Erythroblast (primary cell): Measurements from ENCODE around the gene RPS6KC1.

Experiments
- GATA1 ChIP-seq: IDR thresholded peaks from 2 replicates; pipeline ENCODE4 v1.6.1; 2011; ENCODE audit warnings: low read depth, mild to moderate bottlenecking, control low read depth, low read length, moderate library complexity
- POLR2A ChIP-seq: IDR thresholded peaks from 2 replicates; pipeline ENCODE4 v1.6.1; 2011; ENCODE audit warnings: mild to moderate bottlenecking, low read length

DNA sequence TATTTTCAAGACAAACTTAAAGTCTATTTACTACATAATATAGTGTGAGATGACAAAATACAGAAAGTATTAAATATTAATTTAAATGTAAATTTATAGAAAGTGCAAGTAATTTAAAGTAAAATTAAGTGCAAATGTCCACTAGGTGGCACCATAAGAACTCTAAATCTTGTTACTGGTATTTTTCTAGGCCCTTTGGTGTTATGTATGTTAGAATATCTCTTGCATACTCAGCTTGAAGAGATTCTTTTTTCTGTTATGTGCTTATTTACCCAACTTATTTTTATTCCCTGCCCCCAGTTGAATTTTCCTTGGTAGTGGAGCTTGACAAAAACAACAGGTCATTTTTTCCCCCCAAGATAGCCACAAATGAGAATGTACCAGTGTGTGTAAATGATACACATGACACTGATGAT, 71.5 kb downstream of the RPS6KC1 start:
- TF ChIP-seq POLR2A (no peak), GATA1 (no peak)
